CD4-positive, alpha-beta T cell treated with Interleukin-15 for 4 hours (primary cell): ENCODE results near the gene ORMDL1.
"Not testable (repeated sequence)": the region's sequence is repeated elsewhere in the genome, so short reads cannot be mapped to it uniquely, and the experiment has no call there.

Experiments used
- DNase-seq: peaks from one replicate; pipeline ENCODE4 v3.0.0-alpha.2; 2020; ENCODE audit warnings: low spot score

Gene ORMDL1

GRCh38 chr2:189770590-189771322 lies 13.4 kb downstream of the ORMDL1 start:
- DNase-seq = no peak

- no peak for DNase-seq
These were observed 20.1 kb downstream of the ORMDL1 start for GRCh38 chr2:189763908-189764661.

- DNase-seq = peak; percentile 92
These were observed 21.4 kb downstream of the ORMDL1 start, which contains the start of gene OSGEPL1 for GRCh38 chr2:189762551-189763298. TSS of gene OSGEPL1 (minus strand) at chr2:189762792. CDS start at chr2:189761640, 1,152 bp downstream.

GRCh38 chr2:189762229-189762550 lies 21.9 kb downstream of the ORMDL1 start:
- DNase-seq = no peak

GRCh38 chr2:189760154-189760553 lies 24.0 kb downstream of the ORMDL1 start:
- DNase-seq = not testable (repeated sequence)

GRCh38 chr2:189756311-189756952 lies 27.7 kb downstream of the ORMDL1 start:
- DNase-seq = no peak

GRCh38 chr2:189751080-189751658 lies 33.0 kb downstream of the ORMDL1 start:
- DNase-seq = peak; percentile 55

GRCh38 chr2:189729430-189729829 lies 54.7 kb downstream of the ORMDL1 start:
- DNase-seq = no peak

GRCh38 chr2:189726849-189727248 lies 57.3 kb downstream of the ORMDL1 start:
- no peak for DNase-seq

GRCh38 chr2:189726271-189726670 lies 57.9 kb downstream of the ORMDL1 start:
- DNase-seq = no peak

GRCh38 chr2:189723192-189723591 lies 60.9 kb downstream of the ORMDL1 start:
- no peak for DNase-seq
